GM12875 (cell line): ENCODE measurements around the gene ZNF710.
"Not testable (repeated sequence)": the region's sequence is repeated elsewhere in the genome, so short reads cannot be mapped to it uniquely, and the experiment has no call there.

Experiments used
- H3K4me3 ChIP-seq: one replicate; pipeline ENCODE4 v1.5.1; 2011; ENCODE audit warnings: low read depth, low read length, control low read depth
- CTCF ChIP-seq: IDR thresholded peaks from 2 replicates; pipeline ENCODE4 v1.5.1; 2011; ENCODE audit warnings: low read depth, mild to moderate bottlenecking, control low read depth, inconsistent platforms, low read length, moderate library complexity, borderline replicate concordance; ENCODE audit not compliant: insufficient read depth

ZNF710 gene

GRCh38 chr15:90106522-90107117, 105.5 kb downstream of the ZNF710 start:
- TF ChIP-seq CTCF: no peak
- no peak overlapping the region for H3K4me3 ChIP-seq

DNA sequence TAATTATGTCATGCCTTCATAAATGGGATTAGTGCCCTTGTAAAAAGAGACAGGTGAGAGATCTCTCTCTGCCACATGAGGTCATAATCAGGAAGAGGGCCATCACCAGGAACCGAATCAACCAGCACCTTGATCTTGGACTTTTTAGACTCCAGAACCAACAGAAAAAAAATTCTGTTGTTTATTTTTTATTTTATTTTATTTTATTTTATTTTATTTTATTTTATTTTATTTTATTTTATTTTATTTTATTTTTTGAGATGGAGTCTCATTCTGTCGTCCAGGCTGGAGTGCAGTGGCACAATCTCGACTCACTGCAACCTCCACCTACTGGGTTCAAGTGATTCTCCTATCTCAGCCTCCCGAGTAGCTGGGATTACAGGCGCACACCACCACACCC, 106.9 kb downstream of the ZNF710 start:
- not testable (repeated sequence) for H3K4me3 ChIP-seq

DNA sequence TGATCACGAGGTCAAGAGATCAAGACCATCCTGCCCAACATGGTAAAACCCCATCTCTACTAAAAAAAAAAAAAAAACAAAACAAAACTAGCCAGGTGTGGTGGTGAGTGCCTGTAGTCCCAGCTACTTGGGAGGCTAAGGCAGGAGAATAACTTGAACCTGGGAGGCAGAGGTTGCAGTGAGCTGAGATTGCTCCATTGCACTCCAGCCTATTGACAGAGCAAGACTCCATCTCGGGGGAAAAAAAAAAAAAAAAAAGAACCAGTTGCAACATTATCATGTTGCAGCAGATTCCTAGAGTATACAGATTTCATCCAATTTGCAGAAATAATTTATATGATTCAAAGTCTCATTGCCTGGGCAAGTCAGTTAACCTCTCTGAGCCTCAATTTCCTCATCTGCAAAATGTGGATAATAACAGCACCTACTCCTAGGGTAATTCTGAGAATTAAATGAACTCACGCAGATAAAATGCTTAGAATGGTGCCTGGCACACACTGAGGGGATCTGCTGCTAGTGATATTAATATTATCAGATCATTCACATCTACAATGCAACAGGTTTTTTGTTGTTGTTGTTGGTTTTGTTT, 108.1 kb downstream of the ZNF710 start:
- H3K4me3 ChIP-seq: not testable (repeated sequence)

GRCh38 chr15:90113166-90113565, 112.0 kb downstream of the ZNF710 start:
- no peak overlapping the region for H3K4me3 ChIP-seq
- no peak for TF ChIP-seq CTCF

- TF ChIP-seq CTCF: no peak
- no peak overlapping the region for H3K4me3 ChIP-seq
Measured at GRCh38 chr15:90114451-90114901, 113.4 kb downstream of the ZNF710 start.

DNA sequence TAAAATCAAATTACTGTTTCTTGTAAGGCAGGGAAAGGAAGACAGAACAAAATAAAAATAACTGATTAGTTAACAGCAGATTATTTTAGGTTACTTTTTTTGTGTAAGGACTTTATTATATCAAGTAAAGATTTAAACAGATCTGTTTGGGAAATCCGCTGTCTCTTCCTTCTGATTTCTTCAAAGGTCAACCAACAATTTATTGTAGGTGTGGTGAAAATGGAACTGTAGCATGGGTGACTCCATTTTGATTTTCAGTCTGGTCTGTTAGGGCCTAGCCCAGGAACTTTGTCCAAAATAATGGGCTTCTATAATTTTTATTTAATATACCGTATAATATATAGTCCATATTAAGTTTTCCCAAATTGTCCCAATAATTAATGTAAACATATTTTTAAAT, 114.7 kb downstream of the ZNF710 start:
- TF ChIP-seq CTCF: no peak
- H3K4me3 ChIP-seq: no peak overlapping the region

GRCh38 chr15:90119367-90119766, 118.2 kb downstream of the ZNF710 start:
- H3K4me3 ChIP-seq: no peak overlapping the region
- no peak for TF ChIP-seq CTCF

- no peak for TF ChIP-seq CTCF
- H3K4me3 ChIP-seq: no peak overlapping the region
Measured at GRCh38 chr15:90121086-90121485, 120.0 kb downstream of the ZNF710 start.
